Loucy (cell line): ENCODE measurements around the gene PPP2R2B.

ENCODE experiments used
- H2AFZ ChIP-seq: fragments of 200-600 bp; sonication (generic); 2 replicates; pipeline ENCODE4 v1.6.0; 2016; ENCODE audit warnings: antibody characterized with exemption, mild to moderate bottlenecking, low read length, moderate library complexity
- H3F3A ChIP-seq: fragments of 200-600 bp; 2 replicates; pipeline ENCODE4 v1.6.0; 2016; ENCODE audit warnings: antibody characterized with exemption, low read depth, mild to moderate bottlenecking
- H3K27me3 ChIP-seq: fragments of 200-600 bp; sonication (generic); 2 replicates; pipeline ENCODE4 v1.6.1; 2014; ENCODE audit warnings: low read length, mild to moderate bottlenecking; ENCODE audit not compliant: insufficient read depth, poor library complexity, severe bottlenecking
- H3K36me3 ChIP-seq: fragments of 200-600 bp; sonication (generic); 2 replicates; pipeline ENCODE4 v1.6.1; 2016; ENCODE audit warnings: low read length; ENCODE audit not compliant: insufficient read depth
- H3K4me1 ChIP-seq: fragments of 200-600 bp; sonication (generic); 2 replicates; pipeline ENCODE4 v1.5.1; 2014; ENCODE audit warnings: low read length, mild to moderate bottlenecking; ENCODE audit not compliant: insufficient read depth, poor library complexity, severe bottlenecking
- H3K4me2 ChIP-seq: fragments of 200-600 bp; sonication (generic); 2 replicates; pipeline ENCODE4 v1.6.0; 2014; ENCODE audit warnings: antibody characterized with exemption, low read length, low read depth, mild to moderate bottlenecking; ENCODE audit not compliant: poor library complexity, severe bottlenecking
- H3K4me3 ChIP-seq: fragments of 200-600 bp; sonication (generic); 2 replicates; pipeline ENCODE4 v1.5.1; 2014; ENCODE audit warnings: low read length, mild to moderate bottlenecking, mixed read lengths; ENCODE audit not compliant: poor library complexity, severe bottlenecking
- H3K79me2 ChIP-seq: fragments of 200-600 bp; sonication (generic); 2 replicates; pipeline ENCODE4 v1.6.1; 2014; ENCODE audit warnings: low read length; ENCODE audit not compliant: insufficient read depth
- H3K9ac ChIP-seq: fragments of 200-600 bp; sonication (generic); 2 replicates; pipeline ENCODE4 v1.6.0; 2014; ENCODE audit warnings: mild to moderate bottlenecking, low read depth, low read length, moderate library complexity; ENCODE audit not compliant: poor library complexity, severe bottlenecking
- H3K9me2 ChIP-seq: fragments of 200-600 bp; sonication (generic); replicated peaks from 2 replicates; pipeline ENCODE4 v1.6.1; 2016; ENCODE audit warnings: low read depth, low read length, mixed read lengths
- H3K9me3 ChIP-seq: fragments of 200-600 bp; sonication (generic); 2 replicates; pipeline ENCODE4 v1.6.1; 2014; ENCODE audit warnings: mild to moderate bottlenecking, antibody characterized with exemption, low read length, low read depth; ENCODE audit not compliant: insufficient read depth
- H4K20me1 ChIP-seq: fragments of 200-600 bp; sonication (generic); 2 replicates; pipeline ENCODE4 v1.6.0; 2014; ENCODE audit warnings: antibody characterized with exemption, low read length, mild to moderate bottlenecking; ENCODE audit not compliant: insufficient read depth, poor library complexity, severe bottlenecking
- EZH2phosphoT487 ChIP-seq: fragments of 200-600 bp; IDR thresholded peaks from 2 replicates; pipeline ENCODE4 v1.6.1; 2018; ENCODE audit warnings: antibody characterized with exemption, mild to moderate bottlenecking, moderate library complexity, borderline replicate concordance
- TF ChIP-seq, protein P1 (sequence below): fragments of 200-600 bp; sonication (generic); conservative IDR thresholded peaks from 2 replicates; pipeline ENCODE4 v1.5.1; 2014; ENCODE audit warnings: mild to moderate bottlenecking, antibody characterized with exemption, low read length

The PPP2R2B gene

DNA sequence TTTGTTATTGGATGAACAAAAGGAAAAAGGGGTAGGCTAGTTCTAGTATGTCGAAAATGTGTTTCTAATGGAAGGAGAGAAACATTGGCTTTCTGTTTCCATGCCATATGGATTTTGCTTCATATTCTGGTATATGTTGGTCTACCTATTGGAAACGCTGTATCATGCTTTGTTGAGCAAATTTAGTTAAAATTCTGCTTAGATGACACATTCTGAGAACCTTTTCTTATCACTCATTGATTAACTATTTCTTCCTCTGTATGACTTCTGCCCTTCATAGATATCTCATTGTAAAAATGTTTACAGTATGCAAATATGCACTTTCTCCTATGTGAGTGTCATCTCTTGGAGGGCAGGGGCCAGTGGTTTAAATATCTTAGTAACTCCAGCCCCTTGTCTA is 293.8 kb downstream of the PPP2R2B start:
- Histone ChIP-seq H3K4me1 (no peaks in the 10 kb centered on the region), H3K4me3 (no peak overlapping the region), H3F3A (no peaks in the 10 kb centered on the region), H2AFZ (no peak overlapping the region), H4K20me1 (no peaks in the 10 kb centered on the region), H3K9me2 (no peaks in the 10 kb centered on the region), H3K36me3 (no peaks in the 10 kb centered on the region), H3K27me3 (no peaks in the 10 kb centered on the region), H3K9me3 (no peaks in the 10 kb centered on the region), H3K9ac (no peak overlapping the region), H3K4me2 (no peak overlapping the region), H3K79me2 (no peaks in the 10 kb centered on the region)
- TF ChIP-seq, protein P1, sequence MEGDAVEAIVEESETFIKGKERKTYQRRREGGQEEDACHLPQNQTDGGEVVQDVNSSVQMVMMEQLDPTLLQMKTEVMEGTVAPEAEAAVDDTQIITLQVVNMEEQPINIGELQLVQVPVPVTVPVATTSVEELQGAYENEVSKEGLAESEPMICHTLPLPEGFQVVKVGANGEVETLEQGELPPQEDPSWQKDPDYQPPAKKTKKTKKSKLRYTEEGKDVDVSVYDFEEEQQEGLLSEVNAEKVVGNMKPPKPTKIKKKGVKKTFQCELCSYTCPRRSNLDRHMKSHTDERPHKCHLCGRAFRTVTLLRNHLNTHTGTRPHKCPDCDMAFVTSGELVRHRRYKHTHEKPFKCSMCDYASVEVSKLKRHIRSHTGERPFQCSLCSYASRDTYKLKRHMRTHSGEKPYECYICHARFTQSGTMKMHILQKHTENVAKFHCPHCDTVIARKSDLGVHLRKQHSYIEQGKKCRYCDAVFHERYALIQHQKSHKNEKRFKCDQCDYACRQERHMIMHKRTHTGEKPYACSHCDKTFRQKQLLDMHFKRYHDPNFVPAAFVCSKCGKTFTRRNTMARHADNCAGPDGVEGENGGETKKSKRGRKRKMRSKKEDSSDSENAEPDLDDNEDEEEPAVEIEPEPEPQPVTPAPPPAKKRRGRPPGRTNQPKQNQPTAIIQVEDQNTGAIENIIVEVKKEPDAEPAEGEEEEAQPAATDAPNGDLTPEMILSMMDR: no peak
- no peak for TF ChIP-seq EZH2phosphoT487

DNA sequence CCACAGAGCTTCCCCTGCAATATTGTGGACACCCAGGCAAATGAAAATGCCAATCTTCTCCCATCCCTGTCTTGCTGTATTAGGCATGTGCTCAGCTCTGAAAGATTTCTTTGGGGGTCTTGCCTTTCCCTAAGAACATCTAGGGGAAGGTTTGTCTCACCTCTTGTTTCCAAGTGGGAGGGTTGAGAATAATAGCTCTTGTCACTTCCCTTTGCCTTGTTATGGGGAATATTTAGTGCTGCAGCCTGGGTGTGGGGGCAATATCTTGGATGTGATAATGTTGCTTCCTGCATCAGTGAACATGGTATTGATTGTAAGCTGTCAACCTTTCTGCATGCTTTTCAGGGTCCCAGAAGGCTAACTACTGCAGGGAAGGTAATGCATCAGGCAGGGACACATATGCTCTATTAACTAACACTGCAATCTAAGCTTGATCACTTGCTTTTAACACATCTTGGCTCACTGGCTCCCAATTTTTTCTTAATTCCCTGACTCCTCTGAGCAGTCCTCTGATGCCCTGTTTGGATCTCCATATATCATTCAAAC is 296.4 kb downstream of the PPP2R2B start:
- no peaks in the 10 kb centered on the region for H3K9me3 ChIP-seq
- TF ChIP-seq, protein P1: no peak
- no peak for TF ChIP-seq EZH2phosphoT487
- no peaks in the 10 kb centered on the region for H4K20me1 ChIP-seq
- H3K4me1 ChIP-seq: no peaks in the 10 kb centered on the region
- no peaks in the 10 kb centered on the region for H3K79me2 ChIP-seq
- no peak overlapping the region for H2AFZ ChIP-seq
- H3K27me3 ChIP-seq: no peaks in the 10 kb centered on the region
- no peak overlapping the region for H3K4me3 ChIP-seq
- no peak overlapping the region for H3K9ac ChIP-seq
- no peaks in the 10 kb centered on the region for H3F3A ChIP-seq
- H3K4me2 ChIP-seq: no peak overlapping the region
- H3K9me2 ChIP-seq: no peaks in the 10 kb centered on the region
- H3K36me3 ChIP-seq: no peaks in the 10 kb centered on the region

DNA sequence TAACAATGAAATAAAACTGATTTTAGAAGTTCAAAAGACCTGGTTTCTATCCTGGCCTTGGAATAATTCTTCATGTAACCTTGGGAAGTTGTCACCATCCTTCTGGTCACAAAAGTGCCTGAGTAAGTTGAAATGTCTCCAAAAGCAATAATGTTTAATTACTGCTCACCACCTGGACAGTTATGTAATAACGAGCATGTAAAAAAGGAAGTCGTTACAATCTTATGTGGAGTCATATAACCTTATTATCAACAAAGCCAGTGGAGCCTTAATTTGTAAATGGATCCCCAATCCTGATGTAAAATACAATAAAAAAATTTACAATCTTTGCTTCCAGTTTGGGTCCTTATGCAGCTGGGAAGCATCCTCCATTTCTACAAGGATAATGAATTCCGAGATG is 298.3 kb downstream of the PPP2R2B start:
- Histone ChIP-seq H3K4me3 (no peak overlapping the region), H3F3A (no peaks in the 10 kb centered on the region), H3K9ac (no peak overlapping the region), H4K20me1 (no peaks in the 10 kb centered on the region), H3K27me3 (no peaks in the 10 kb centered on the region), H3K79me2 (no peaks in the 10 kb centered on the region), H2AFZ (no peak overlapping the region), H3K4me1 (no peaks in the 10 kb centered on the region), H3K36me3 (no peaks in the 10 kb centered on the region), H3K9me3 (no peaks in the 10 kb centered on the region; the same call in 1 of the 2 replicates), H3K9me2 (no peaks in the 10 kb centered on the region), H3K4me2 (no peak overlapping the region)
- TF ChIP-seq, protein P1: no peak
- TF ChIP-seq EZH2phosphoT487: no peak
